Measurements from ENCODE around the gene ERBIN.
"Not testable (repeated sequence)": the region's sequence is repeated elsewhere in the genome, so short reads cannot be mapped to it uniquely, and the experiment has no call there.

The ERBIN gene

DNA sequence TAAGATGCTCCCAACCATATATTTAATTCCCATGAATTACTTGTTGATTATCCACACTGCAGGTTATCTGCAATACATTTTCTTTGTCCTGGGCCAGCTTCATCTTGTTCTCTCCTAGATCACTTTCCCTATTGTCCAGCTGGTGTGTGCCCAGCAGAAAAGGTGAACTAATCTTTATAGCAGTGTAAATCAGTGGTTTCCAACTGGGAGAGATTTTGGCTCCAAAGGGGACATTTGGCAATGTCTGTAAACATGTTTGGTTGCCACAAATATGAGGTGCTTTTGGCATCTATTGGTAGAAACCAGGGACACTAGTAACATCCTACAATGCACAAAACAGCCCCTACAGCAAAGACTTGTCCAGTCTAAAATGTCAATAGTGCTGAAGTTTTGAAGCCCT is 20.1 kb upstream of the ERBIN start:
- H3K4me1 Mint-ChIP-seq (ENCODE audit: low read depth) = no peaks in the 10 kb centered on the region
- peaks cover 2% of the 10 kb centered on the region for H3K36me3 Mint-ChIP-seq
- no peaks in the 10 kb centered on the region for H3K27me3 Mint-ChIP-seq
- no peaks in the 10 kb centered on the region for H3K9me3 Mint-ChIP-seq (ENCODE audit: low read depth)
- no peak overlapping the region for H3K4me3 Mint-ChIP-seq
- H3K27ac Mint-ChIP-seq = no peak overlapping the region

DNA sequence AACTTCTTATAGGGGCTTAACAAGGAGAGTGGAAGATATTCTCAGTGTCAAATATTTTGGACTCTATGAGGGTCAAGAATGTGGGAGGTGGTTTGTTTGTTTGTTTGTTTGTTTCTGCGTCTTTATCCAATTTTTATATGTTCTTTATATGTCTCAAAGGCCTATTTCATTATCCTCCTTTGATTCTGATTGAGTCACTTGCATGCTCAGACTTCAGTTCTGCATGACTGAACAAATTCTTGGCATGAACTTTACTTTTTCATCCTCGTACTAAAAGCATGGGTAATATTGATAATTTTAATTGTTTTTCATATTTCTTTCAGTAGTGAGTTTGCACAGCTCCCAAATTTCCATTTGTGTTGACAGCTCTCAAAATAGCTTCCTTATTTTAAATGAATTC is 19.2 kb upstream of the ERBIN start:
- H3K36me3 Mint-ChIP-seq = peaks cover 2% of the 10 kb centered on the region
- no peaks in the 10 kb centered on the region for H3K27me3 Mint-ChIP-seq
- no peak overlapping the region for H3K27ac Mint-ChIP-seq
- H3K9me3 Mint-ChIP-seq (ENCODE audit: low read depth) = no peaks in the 10 kb centered on the region
- H3K4me1 Mint-ChIP-seq (ENCODE audit: low read depth) = no peaks in the 10 kb centered on the region
- H3K4me3 Mint-ChIP-seq = no peak overlapping the region

DNA sequence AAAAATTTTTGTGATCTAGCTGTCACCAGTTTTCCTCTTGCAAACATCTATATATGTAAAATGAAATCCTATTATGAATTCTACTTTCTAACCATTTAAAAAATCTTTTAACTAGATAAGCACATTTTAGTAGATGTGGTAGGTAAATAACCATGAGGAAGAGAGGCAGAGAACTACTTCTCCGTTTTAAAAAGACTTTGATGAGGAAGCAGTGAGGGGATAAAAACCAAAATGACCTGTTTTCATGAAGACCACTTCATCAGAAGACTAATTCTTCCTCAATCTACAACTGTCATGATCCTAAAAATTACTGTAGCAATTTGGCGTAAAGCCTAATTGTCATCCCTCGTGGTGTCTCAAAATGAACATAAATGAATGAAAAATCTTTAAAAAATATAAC is 15.7 kb upstream of the ERBIN start:
- Mint-ChIP-seq H3K27ac (no peak overlapping the region), H3K36me3 (peaks cover 2% of the 10 kb centered on the region), H3K4me3 (no peak overlapping the region), H3K9me3 (ENCODE audit: low read depth) (no peaks in the 10 kb centered on the region), H3K27me3 (no peaks in the 10 kb centered on the region), H3K4me1 (ENCODE audit: low read depth) (peaks cover 5% of the 10 kb centered on the region)

DNA sequence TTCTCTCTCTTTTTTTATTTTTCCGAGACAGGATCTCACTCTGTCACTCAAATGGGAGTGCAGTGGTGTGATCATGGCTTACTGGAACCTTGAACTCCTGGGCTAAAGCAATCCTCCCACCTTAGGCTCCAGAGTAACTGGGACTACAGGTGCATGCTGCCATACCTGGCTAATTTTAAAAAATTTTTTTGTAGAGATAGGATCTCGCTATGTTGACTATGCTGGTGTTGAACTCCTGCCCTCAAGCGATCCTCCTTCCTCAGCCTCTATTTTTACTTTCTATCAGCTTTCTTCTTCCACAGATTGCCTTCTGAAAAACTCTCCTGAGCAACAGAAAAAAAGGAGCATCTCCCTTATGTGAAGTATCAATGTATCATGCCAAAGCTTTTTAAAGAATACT is 14.1 kb upstream of the ERBIN start:
- Mint-ChIP-seq H3K36me3 (no peaks in the 10 kb centered on the region), H3K4me3 (no peak overlapping the region), H3K27ac (no peak overlapping the region), H3K9me3 (ENCODE audit: low read depth) (no peaks in the 10 kb centered on the region), H3K27me3 (no peaks in the 10 kb centered on the region), H3K4me1 (ENCODE audit: low read depth) (peaks cover 5% of the 10 kb centered on the region)

DNA sequence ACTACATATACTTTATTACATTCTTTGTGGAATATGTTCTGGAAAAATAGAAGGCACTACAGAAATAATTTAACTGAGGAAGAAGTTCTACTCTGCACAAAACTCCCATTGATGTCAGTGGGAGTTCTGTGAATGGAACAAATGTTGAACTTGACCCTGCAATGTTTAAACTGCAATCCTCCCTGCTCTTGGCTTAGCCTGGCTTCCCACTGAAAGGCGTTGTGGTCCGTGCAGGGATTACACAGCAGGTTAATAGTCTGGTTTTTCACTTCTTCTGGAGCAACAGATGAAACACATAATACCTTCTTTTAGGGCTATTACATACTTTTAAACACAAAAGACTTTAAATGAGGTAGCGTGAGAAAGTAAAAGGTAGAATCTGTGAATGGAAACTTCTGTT is 12.9 kb upstream of the ERBIN start:
- Mint-ChIP-seq H3K4me3 (no peak overlapping the region), H3K36me3 (no peaks in the 10 kb centered on the region), H3K27ac (no peak overlapping the region), H3K4me1 (ENCODE audit: low read depth) (peaks cover 5% of the 10 kb centered on the region), H3K9me3 (ENCODE audit: low read depth) (no peaks in the 10 kb centered on the region), H3K27me3 (no peaks in the 10 kb centered on the region)

DNA sequence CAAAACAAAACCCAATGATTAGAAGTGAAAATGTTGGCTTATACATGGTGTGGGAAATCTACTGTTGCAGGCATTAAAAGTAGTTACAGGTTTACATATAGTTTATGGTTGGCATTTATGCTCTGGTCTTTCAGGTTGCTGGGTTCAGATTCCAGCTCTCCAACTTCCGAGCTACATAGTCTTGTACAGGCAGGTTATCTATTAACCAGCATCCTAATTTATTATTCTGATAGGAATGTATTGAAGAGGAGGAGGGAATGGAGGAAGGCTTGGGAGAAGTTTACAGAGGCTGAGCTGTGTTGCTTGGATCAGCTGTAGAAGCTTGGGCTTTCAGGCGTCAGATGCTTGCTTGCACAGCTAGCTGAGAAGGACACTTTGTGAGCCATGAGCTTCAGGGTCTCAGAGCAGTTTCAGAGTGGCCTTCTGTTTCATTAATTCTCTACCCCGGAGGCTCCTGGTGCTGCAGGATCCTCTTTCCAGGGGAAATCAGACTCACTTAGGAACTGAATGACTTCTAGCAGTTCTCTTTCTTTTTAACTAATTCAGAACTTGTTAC is 11.7 kb upstream of the ERBIN start:
- no peak overlapping the region for H3K27ac Mint-ChIP-seq
- no peaks in the 10 kb centered on the region for H3K36me3 Mint-ChIP-seq
- H3K4me3 Mint-ChIP-seq = no peak overlapping the region
- peaks cover 5% of the 10 kb centered on the region for H3K4me1 Mint-ChIP-seq (ENCODE audit: low read depth)
- H3K9me3 Mint-ChIP-seq (ENCODE audit: low read depth) = no peaks in the 10 kb centered on the region
- no peaks in the 10 kb centered on the region for H3K27me3 Mint-ChIP-seq

DNA sequence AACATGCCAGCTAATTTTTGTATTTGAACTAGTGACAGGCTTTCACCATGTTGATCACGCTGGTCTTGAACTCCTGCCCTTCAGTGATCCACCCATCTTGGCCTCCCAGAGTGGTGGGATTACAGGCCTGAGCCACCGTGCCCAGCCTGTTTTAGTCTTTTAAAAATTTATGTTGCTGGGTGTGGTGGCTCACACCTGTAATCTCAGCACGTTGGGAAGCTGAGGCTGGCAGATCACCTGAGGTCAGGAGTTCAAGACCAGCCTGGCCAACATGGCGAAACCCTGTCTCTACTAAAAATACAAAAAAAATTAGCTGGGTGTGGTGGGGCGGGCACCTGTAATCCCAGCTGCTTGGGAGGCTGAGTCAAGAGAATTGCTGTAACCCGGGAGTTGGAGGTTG is 10.7 kb upstream of the ERBIN start:
- H3K9me3 Mint-ChIP-seq (ENCODE audit: low read depth); H3K27me3 Mint-ChIP-seq; H3K4me1 Mint-ChIP-seq (ENCODE audit: low read depth); H3K27ac Mint-ChIP-seq; H3K36me3 Mint-ChIP-seq; H3K4me3 Mint-ChIP-seq: not testable (repeated sequence)

DNA sequence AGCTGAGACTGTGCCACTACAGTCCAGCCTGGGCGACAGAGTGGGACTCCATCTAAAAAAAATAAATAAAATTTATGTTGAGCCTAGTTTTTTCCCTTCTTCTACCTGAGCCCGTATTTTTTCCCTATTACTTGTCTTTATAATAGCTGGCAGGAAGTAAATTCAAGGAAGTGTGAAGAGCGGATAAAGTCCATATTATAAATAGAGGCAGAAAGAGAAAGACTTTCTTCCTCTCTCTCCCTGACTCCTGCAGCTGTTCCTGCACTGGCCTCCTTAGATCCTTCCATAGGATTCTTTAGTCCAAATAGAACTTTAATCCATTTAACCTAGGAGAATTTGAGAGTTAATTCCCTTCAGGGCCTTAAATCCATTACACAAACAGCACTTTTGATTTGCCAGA is 10.3 kb upstream of the ERBIN start:
- H3K27me3 Mint-ChIP-seq = no peaks in the 10 kb centered on the region
- no peaks in the 10 kb centered on the region for H3K9me3 Mint-ChIP-seq (ENCODE audit: low read depth)
- H3K27ac Mint-ChIP-seq = no peak overlapping the region
- H3K36me3 Mint-ChIP-seq = no peaks in the 10 kb centered on the region
- peaks cover 5% of the 10 kb centered on the region for H3K4me1 Mint-ChIP-seq (ENCODE audit: low read depth)
- no peak overlapping the region for H3K4me3 Mint-ChIP-seq

DNA sequence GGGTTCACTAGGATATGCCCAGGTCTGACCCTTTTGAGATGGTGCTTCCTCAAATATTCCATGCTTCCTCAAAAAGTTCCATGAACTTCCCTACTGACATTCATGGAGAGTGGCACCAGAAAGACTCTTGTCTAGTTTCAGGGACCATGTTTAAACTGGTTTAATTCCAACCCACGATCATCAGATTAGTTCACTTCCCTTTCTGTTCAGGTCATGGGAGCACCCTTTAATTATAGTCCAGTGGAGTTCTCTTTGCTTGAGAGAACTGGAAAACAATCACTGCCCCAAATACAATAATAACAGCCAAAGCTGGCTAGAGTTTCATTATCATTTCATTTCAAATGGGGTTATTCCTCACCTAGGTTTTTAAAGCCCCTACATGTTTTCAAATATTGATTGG is 9.7 kb upstream of the ERBIN start:
- Mint-ChIP-seq H3K27me3 (no peaks in the 10 kb centered on the region), H3K36me3 (no peaks in the 10 kb centered on the region), H3K4me1 (ENCODE audit: low read depth) (peaks cover 5% of the 10 kb centered on the region), H3K9me3 (ENCODE audit: low read depth) (no peaks in the 10 kb centered on the region), H3K27ac (no peak overlapping the region), H3K4me3 (no peak overlapping the region)

DNA sequence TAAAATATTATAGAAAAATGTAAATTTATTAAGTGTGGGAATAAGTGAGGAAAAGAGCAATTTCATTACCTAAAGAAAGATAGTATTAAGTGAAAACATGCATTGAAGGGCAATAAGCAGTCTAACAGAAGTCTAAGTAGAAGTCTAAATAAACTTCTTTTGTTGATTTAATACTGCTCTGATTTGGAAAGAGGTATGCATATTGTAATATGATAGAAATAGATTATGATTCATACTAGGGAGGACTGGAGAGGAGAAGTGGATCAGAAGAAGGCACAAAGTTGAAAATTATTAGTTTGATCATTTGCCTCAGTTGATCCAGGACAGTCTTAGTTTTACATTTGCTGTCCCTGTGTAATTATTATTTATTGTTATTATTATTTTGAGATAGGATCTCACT is 6.6 kb upstream of the ERBIN start:
- H3K27me3 Mint-ChIP-seq = no peaks in the 10 kb centered on the region
- peaks cover 13% of the 10 kb centered on the region for H3K4me1 Mint-ChIP-seq (ENCODE audit: low read depth)
- H3K36me3 Mint-ChIP-seq = no peaks in the 10 kb centered on the region
- no peak overlapping the region for H3K27ac Mint-ChIP-seq
- H3K9me3 Mint-ChIP-seq (ENCODE audit: low read depth) = no peaks in the 10 kb centered on the region
- no peak overlapping the region for H3K4me3 Mint-ChIP-seq

DNA sequence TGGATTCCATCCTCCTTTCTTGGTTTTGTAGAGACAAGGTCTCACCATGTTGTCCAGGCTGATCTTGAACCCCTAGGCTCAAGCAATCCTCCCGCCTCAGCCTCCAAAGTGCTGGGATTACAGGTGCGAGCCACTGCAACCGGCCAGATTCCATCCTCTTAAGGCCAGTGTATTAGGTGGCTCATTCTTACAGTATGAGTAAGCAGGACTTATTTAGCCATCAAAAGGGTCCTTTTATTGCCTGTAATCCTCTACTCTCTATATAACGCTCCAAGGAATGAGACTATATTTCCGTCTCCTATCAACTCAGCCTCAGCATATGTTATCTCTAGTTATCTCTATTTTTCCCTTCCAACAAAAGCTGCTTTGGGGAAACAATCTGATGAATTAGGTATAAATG is 3.0 kb upstream of the ERBIN start:
- Mint-ChIP-seq H3K9me3 (ENCODE audit: low read depth) (no peaks in the 10 kb centered on the region), H3K27me3 (no peaks in the 10 kb centered on the region), H3K27ac (no peak overlapping the region), H3K36me3 (no peaks in the 10 kb centered on the region), H3K4me1 (ENCODE audit: low read depth) (peaks cover 20% of the 10 kb centered on the region), H3K4me3 (no peak overlapping the region)

DNA sequence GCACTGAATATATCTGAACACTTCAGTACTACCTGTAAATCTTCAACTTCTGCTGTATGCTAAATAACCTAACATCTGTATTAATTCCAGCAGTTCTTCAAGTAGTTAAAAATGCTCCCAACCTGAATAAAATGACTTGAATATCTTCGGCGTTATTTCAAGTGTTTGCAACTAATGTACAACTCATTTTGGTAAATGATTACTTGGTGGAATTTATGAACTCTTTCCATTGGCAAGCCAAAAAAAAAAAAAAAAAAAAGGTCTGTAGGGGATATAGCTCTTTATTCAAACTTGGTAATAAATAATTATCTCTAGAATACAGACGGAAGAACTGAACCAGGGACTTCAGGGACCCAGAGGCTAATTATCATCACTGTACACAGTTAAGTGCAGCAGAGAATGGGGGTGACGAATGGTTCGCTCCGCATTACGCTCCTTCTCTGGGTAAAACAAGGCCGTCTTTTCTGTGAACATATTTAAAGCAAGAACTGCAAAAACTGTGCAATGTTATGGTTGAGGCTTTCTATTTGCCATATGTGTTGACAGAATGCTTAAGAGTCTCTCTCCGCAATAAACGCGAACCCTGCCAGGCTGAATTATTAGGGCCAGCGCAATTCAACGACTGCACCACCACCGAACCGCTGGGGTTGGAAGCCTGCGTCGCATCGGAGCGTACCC is 1.9 kb upstream of the ERBIN start:
- Mint-ChIP-seq H3K27ac (peak overlapping the region; percentile 92), H3K27me3 (no peaks in the 10 kb centered on the region), H3K9me3 (ENCODE audit: low read depth) (no peaks in the 10 kb centered on the region), H3K36me3 (no peaks in the 10 kb centered on the region), H3K4me1 (ENCODE audit: low read depth) (peaks cover 28% of the 10 kb centered on the region), H3K4me3 (peak overlapping the region; percentile 86)

DNA sequence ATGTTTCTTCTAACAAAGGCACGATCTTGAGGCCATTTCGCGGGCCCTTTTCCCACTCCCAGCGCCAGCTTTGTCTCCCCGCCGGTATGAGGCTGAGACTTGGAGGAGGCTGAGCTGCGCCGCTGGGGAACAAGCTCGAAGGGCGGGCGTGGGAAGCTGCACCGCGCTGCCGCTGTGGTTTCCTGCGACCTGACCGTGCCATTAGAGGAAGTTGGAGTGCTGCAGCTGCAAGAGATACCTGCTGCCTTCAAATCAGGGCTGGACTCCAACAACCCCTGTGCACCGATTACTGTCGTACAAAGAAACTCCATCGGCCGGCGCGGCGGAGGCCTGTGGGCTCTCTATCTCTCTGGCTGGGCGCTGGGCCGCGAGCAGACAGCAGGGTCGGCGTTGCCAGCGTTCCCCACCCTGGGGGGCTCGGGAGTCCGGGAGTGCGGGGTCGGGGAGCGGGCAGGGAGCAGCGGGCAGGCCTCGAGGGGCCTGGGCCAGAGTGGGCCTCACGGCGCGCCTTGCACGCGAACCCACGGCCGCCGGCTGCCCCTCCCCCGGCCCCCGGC is 1.3 kb upstream of the ERBIN start:
- Mint-ChIP-seq H3K9me3 (ENCODE audit: low read depth) (no peaks in the 10 kb centered on the region), H3K27ac (peak overlapping the region; percentile 92), H3K36me3 (no peaks in the 10 kb centered on the region), H3K4me3 (peak overlapping the region; percentile 86), H3K27me3 (no peaks in the 10 kb centered on the region), H3K4me1 (ENCODE audit: low read depth) (peaks cover 35% of the 10 kb centered on the region)

DNA sequence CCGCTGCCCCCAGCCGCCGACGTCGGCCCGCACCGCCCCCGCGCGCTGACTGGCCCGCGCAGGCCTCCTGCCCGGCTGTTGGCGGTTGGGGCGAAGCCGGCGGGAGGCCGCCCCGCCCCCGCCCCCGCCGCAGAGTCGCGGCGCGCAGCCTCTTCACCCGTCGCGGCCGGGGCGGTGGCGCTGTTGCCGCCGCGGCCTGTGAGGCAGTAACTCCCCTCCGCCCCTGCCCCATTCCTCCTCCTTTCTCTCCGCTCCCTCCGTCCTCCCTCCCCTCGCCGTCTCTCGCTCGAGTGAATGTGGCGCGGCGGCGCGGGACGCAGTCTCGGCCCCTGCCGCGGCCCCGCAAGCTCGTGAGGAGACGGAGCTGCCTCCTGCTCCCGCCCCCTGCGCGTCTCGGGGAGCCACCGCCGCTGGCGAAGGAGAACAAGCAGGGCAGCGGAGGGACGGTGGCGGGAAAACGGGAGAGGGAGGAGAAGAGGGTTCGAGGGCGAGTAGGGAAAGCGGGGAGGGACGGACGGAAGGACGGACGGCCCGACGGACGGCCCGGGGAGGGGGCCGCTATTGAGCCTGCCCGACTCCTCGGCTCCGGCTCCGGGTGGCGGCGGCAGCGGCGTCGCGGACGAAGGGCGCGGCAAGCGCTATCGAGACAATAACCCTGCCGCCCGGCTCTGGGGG is 637 bp upstream of the ERBIN start:
- Mint-ChIP-seq H3K9me3 (ENCODE audit: low read depth) (no peaks in the 10 kb centered on the region), H3K27me3 (no peaks in the 10 kb centered on the region), H3K36me3 (no peaks in the 10 kb centered on the region), H3K27ac (peak overlapping the region; percentile 92), H3K4me3 (peak overlapping the region; percentile 87), H3K4me1 (ENCODE audit: low read depth) (peaks cover 41% of the 10 kb centered on the region)

DNA sequence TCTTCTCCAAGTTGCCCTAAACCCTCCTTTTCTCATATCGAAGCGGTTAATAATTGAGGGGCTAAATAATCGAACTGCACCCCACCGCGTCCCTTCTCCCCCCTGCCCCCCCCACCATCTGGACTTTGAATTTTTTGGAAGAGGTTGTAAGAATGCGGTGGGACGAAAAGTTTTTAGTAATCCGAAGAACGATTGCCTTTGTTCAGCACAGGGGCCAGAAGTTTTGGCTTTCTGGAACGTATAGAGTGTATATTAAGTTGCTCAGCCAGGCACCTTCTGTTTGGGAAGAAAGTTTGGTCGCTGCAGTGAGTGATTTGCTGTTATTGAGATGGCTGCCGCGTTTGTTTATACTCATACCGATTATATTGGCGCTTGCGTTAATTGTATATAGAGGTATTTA is 518 bp downstream of the ERBIN start:
- Mint-ChIP-seq H3K9me3 (ENCODE audit: low read depth) (no peaks in the 10 kb centered on the region), H3K4me1 (ENCODE audit: low read depth) (peaks cover 49% of the 10 kb centered on the region), H3K27ac (peak overlapping the region; percentile 93), H3K36me3 (no peaks in the 10 kb centered on the region), H3K27me3 (no peaks in the 10 kb centered on the region), H3K4me3 (peak overlapping the region; percentile 100)
